ENCODE measurements around the gene STRIP1.
"Not testable (repeated sequence)": the region's sequence is repeated elsewhere in the genome, so short reads cannot be mapped to it uniquely, and the experiment has no call there.

The STRIP1 gene

GRCh38 chr1:110008971-110009565, 25.4 kb upstream of the STRIP1 start:
- DNase-seq = no peak

GRCh38 chr1:110011527-110012041, 22.8 kb upstream of the STRIP1 start:
- no peak for DNase-seq

GRCh38 chr1:110012100-110012780, 22.2 kb upstream of the STRIP1 start:
- DNase-seq = no peak

GRCh38 chr1:110017792-110018191, 16.6 kb upstream of the STRIP1 start:
- no peak for DNase-seq

- DNase-seq = no peak
These were observed 16.0 kb upstream of the STRIP1 start for GRCh38 chr1:110018396-110018795.

GRCh38 chr1:110019770-110020169, 14.7 kb upstream of the STRIP1 start:
- DNase-seq = no peak

GRCh38 chr1:110021285-110021684, 13.1 kb upstream of the STRIP1 start:
- no peak for DNase-seq

GRCh38 chr1:110024613-110025012, 9.8 kb upstream of the STRIP1 start:
- DNase-seq = no peak

- not testable (repeated sequence) for DNase-seq
These were observed 3.7 kb upstream of the STRIP1 start for GRCh38 chr1:110030687-110031086.

GRCh38 chr1:110032327-110032726, 2.1 kb upstream of the STRIP1 start:
- DNase-seq = no peak

GRCh38 chr1:110033421-110033820, 1.0 kb upstream of the STRIP1 start:
- DNase-seq = no peak

- no peak for DNase-seq
These were observed 379 bp upstream of the STRIP1 start for GRCh38 chr1:110034040-110034450.

- no peak for DNase-seq
These were observed 870 bp downstream of the STRIP1 start for GRCh38 chr1:110035236-110035752.

- no peak for DNase-seq
These were observed 3.8 kb downstream of the STRIP1 start for GRCh38 chr1:110038271-110038670.

GRCh38 chr1:110039641-110040040, 5.2 kb downstream of the STRIP1 start:
- DNase-seq = no peak

- no peak for DNase-seq
These were observed 6.1 kb downstream of the STRIP1 start for GRCh38 chr1:110040548-110040947.

GRCh38 chr1:110043016-110043415, 8.6 kb downstream of the STRIP1 start:
- DNase-seq = no peak

- no peak for DNase-seq
These were observed 13.0 kb downstream of the STRIP1 start for GRCh38 chr1:110047463-110047862.

GRCh38 chr1:110048240-110048639, 13.8 kb downstream of the STRIP1 start:
- no peak for DNase-seq

- DNase-seq = no peak
These were observed 14.6 kb downstream of the STRIP1 start for GRCh38 chr1:110048923-110049601.

GRCh38 chr1:110049801-110050601, 15.6 kb downstream of the STRIP1 start:
- no peak for DNase-seq

GRCh38 chr1:110050602-110051261, 16.3 kb downstream of the STRIP1 start:
- DNase-seq = no peak

Measured in left hindlimb (tissue), 1 donor.